BJ (cell line): ENCODE data around the gene P2RX2. TPM values are rescaled to one million over a fixed set of nuclear protein-coding genes. Genes with fewer than 3 reads are reported as not detected.

Source experiments
- CTCF ChIA-PET: fragments of 350-600 bp; formaldehyde crosslinking; extraction: SDS; loops from one replicate; lab custom pipeline; 2021; ENCODE audit warnings: antibody characterized with exemption, inconsistent platforms; lab: Yijun Ruan, JAX
- POLR2A ChIA-PET: fragments of 300-600 bp; sonication (Branson Sonifier 250); formaldehyde crosslinking; extraction: SDS; loops from one replicate; lab custom pipeline; 2021; ENCODE audit warnings: antibody characterized with exemption; lab: Charles Lee
- DNase-seq: peaks from one replicate; pipeline ENCODE4 v3.0.0-alpha.2; 2011; ENCODE audit warnings: low read depth
- H3K27me3 ChIP-seq: 2 replicates; pipeline ENCODE4 v1.6.0; 2011; ENCODE audit warnings: low read length; ENCODE audit not compliant: control insufficient read depth, insufficient read depth
- H3K36me3 ChIP-seq: 2 replicates; pipeline ENCODE4 v1.5.1; 2011; ENCODE audit warnings: low read length; ENCODE audit not compliant: control insufficient read depth, insufficient read depth
- H3K4me3 ChIP-seq: 2 replicates; pipeline ENCODE4 v1.5.1; 2011; ENCODE audit warnings: low read depth, mild to moderate bottlenecking, control low read depth, low read length
- polyA plus RNA-seq: library from polyadenylated mRNA; depleted of rRNA; stranded (reverse); fragments of >200 nt; gene quantifications from 2 replicates; pipeline ENCODE4 v1.2.3, GENCODE V29; 2011; rRNA removed
- small RNA-seq: library from RNA; depleted of rRNA; stranded (forward); fragments of <200 nt; gene quantifications from one replicate; pipeline ENCODE3, GENCODE V24; 2012; ENCODE audit warnings: low replicate concordance, low read depth; ENCODE audit not compliant: insufficient read length
- TF ChIP-seq, protein P1 (sequence below): IDR thresholded peaks from 2 replicates; pipeline ENCODE4 v1.5.1; 2011; ENCODE audit warnings: low read depth, mild to moderate bottlenecking, control low read depth, inconsistent platforms, low read length, moderate library complexity; ENCODE audit not compliant: insufficient read depth

The P2RX2 gene
- polyA plus RNA-seq, 1 experiment, result not detected

DNA sequence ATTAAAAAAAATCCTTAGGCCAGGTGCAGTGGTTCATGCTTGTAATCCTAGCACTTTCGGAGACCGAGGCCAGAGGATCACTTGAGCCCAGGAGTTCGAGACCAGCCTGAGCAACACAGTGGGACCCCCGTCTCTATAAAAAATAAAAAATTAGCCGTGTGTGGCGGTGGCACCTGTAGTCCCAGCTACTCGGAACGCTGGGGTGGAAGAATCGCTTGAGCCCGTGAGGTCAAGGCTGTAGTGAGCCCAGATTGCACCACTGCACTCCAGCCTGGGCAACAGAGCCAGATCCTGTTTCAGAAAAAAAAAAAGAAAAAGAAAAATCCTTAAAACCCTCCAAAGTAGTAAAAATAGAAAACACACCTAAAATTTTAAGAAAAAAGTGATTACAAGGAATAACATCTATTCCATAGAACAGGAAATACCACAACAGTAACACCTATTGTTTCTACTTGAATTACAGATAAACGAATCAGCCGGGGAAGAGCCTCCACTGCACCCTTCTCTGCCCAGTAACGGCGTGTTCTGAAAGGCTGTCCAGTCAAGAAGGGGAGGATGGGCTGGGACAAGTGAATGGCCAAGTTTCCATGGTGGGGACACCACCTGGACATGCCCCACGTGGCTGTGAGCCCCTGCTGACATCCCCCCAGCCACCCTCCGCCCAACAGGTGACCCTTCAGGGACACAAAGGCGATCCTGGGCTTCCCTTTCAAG, 50.7 kb downstream of the P2RX2 start:
- Histone ChIP-seq H3K27me3 (no peaks in the 10 kb centered on the region), H3K36me3 (peaks cover 10% of the 10 kb centered on the region), H3K4me3 (no peak overlapping the region)
- TF ChIP-seq, protein P1, sequence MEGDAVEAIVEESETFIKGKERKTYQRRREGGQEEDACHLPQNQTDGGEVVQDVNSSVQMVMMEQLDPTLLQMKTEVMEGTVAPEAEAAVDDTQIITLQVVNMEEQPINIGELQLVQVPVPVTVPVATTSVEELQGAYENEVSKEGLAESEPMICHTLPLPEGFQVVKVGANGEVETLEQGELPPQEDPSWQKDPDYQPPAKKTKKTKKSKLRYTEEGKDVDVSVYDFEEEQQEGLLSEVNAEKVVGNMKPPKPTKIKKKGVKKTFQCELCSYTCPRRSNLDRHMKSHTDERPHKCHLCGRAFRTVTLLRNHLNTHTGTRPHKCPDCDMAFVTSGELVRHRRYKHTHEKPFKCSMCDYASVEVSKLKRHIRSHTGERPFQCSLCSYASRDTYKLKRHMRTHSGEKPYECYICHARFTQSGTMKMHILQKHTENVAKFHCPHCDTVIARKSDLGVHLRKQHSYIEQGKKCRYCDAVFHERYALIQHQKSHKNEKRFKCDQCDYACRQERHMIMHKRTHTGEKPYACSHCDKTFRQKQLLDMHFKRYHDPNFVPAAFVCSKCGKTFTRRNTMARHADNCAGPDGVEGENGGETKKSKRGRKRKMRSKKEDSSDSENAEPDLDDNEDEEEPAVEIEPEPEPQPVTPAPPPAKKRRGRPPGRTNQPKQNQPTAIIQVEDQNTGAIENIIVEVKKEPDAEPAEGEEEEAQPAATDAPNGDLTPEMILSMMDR, result no peak
- DNase-seq, result no peak
- CTCF ChIA-PET, result interaction anchor here (0.7 kb wide), 1 partner anchor 146 kb away, joined by 3 read pairs; no protein-coding TSS in a partner anchor
- POLR2A ChIA-PET, result no interaction called here

Small RNAs within 50 kb of the gene (small RNA-seq; reads per million reads assigned to genes)
- gene MIR6763, result not detected

Other genes starting within 250 kb of the P2RX2 start
- gene FBRSL1, start 128.6 kb upstream of the P2RX2 start, polyA plus RNA-seq, result 1.0 and 1.4 TPM in 2 replicates
- 0.11 and 0.15 TPM in 2 replicates for gene LRCOL1, start 8.2 kb upstream of the P2RX2 start, polyA plus RNA-seq
- gene POLE, start 68.6 kb downstream of the P2RX2 start, polyA plus RNA-seq, result 9.8 and 17.7 TPM in 2 replicates
- gene PXMP2, start 68.8 kb downstream of the P2RX2 start, polyA plus RNA-seq, result 19.4 and 22.3 TPM in 2 replicates
- gene PGAM5, start 92.1 kb downstream of the P2RX2 start, polyA plus RNA-seq, result 12.4 and 17.7 TPM in 2 replicates
- gene ANKLE2, start 143.1 kb downstream of the P2RX2 start, polyA plus RNA-seq, result 78.8 and 119 TPM in 2 replicates
- 23.6 and 26.0 TPM in 2 replicates for gene GOLGA3, start 210.1 kb downstream of the P2RX2 start, polyA plus RNA-seq